ENCODE results near the gene TREML2. TPM values are rescaled to one million over a fixed set of nuclear protein-coding genes. Genes with fewer than 3 reads are reported as not detected.

Gene TREML2
- total RNA-seq, 1 donor from 2014 or later: not detected

DNA sequence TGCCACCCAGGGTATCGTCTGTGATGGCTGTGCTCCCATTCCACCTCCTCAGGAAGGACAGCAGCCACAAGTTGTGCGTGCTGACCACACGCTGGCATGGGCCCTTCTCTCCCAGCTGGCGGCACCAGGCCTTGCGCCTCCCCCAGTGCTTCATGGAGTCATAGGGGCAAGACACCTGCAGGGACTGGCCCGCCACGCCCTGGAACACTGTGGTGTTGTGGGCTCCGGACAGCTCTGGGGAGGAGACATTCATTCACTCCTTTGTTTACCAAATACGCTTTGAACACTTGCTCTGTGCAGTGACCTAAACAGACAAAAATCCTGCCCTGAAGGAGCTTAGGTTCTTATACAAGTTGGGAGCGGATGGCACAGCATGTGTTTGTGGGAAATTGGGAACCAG is 39.6 kb downstream of the TREML2 start:
- TF ChIP-seq, protein P1, sequence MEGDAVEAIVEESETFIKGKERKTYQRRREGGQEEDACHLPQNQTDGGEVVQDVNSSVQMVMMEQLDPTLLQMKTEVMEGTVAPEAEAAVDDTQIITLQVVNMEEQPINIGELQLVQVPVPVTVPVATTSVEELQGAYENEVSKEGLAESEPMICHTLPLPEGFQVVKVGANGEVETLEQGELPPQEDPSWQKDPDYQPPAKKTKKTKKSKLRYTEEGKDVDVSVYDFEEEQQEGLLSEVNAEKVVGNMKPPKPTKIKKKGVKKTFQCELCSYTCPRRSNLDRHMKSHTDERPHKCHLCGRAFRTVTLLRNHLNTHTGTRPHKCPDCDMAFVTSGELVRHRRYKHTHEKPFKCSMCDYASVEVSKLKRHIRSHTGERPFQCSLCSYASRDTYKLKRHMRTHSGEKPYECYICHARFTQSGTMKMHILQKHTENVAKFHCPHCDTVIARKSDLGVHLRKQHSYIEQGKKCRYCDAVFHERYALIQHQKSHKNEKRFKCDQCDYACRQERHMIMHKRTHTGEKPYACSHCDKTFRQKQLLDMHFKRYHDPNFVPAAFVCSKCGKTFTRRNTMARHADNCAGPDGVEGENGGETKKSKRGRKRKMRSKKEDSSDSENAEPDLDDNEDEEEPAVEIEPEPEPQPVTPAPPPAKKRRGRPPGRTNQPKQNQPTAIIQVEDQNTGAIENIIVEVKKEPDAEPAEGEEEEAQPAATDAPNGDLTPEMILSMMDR (IDR thresholded peaks at IDR 0.05; ENCODE audit: borderline replicate concordance): no peak
- no peaks in the 10 kb centered on the region for H3K4me1 ChIP-seq
- peaks cover 68% of the 10 kb centered on the region for H3K27me3 ChIP-seq (ENCODE audit: low read depth)
- no peaks in the 10 kb centered on the region for H3K9me3 ChIP-seq (replicated peaks)
- intact Hi-C loops (cut with micrococcal nuclease): no loop called here
- H3K36me3 ChIP-seq: no peaks in the 10 kb centered on the region
- H3K4me3 ChIP-seq: no peak overlapping the region
- H3K27ac ChIP-seq (replicated peaks): no peak overlapping the region
- no peak for DNase-seq

DNA sequence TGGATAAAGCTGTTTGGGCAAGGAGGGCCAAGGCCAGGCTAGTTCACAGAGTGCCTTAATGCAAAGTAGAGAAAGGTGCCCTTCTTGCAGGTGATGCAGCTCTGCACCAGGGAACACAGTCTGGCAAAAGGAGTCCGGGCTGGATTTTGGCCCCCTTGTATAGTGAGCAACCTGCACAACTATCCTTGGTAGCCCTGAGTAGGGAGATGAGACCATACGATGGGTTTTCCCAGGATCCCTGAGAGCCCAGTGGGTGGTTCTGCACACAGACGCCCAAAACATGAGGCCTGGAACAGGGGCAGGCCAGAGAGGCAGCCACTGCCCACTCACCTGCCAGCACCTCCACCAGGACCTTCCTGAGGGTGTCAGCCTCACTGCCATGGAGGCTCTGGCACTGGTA is 40.0 kb downstream of the TREML2 start:
- Histone ChIP-seq H3K27me3 (ENCODE audit: low read depth) (peaks cover 73% of the 10 kb centered on the region), H3K36me3 (no peaks in the 10 kb centered on the region), H3K4me3 (no peak overlapping the region), H3K9me3 (replicated peaks) (no peaks in the 10 kb centered on the region), H3K4me1 (no peaks in the 10 kb centered on the region), H3K27ac (replicated peaks) (no peak overlapping the region)
- DNase-seq: no peak
- TF ChIP-seq, protein P1 (IDR thresholded peaks at IDR 0.05; ENCODE audit: borderline replicate concordance): no peak
- intact Hi-C loops (cut with micrococcal nuclease): no loop called here

DNA sequence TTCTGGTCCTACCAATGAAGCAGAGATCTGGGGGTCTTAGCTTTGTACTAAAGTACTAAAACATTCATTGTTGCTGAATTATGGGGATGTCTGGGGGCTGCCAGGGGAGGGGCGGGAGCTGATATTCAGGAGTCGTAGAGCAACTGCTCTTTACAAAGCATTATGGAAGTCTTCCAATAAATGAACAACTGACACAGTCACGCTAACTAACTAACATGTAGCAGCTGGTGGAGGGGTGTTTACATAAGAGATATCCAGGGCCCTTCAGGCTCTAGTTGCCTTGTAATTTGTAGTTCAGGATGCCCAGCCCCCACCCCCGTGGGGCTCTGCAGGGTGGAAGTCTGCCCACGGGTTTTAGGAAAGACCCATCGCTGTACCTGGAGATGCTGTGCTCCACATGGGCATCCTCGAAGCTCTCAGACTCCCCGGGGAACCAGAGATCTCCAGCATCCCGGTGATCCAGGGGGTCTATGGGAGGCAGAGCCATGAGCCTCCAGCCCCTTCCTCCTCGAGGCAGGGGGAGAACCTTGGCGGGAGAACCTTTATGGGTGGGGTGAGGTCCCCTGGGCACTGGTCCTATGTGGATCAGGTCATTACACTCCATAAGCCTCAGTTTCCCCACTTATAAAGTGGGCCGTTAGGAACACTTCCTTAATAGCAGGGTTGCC is 41.4 kb downstream of the TREML2 start:
- peaks cover 84% of the 10 kb centered on the region for H3K27me3 ChIP-seq (ENCODE audit: low read depth)
- no peaks in the 10 kb centered on the region for H3K36me3 ChIP-seq
- H3K4me1 ChIP-seq: no peaks in the 10 kb centered on the region
- H3K4me3 ChIP-seq: no peak overlapping the region
- H3K27ac ChIP-seq (replicated peaks): no peak overlapping the region
- H3K9me3 ChIP-seq (replicated peaks): no peaks in the 10 kb centered on the region
- intact Hi-C loops (cut with micrococcal nuclease): no loop called here
- TF ChIP-seq, protein P1 (IDR thresholded peaks at IDR 0.05; ENCODE audit: borderline replicate concordance): no peak
- DNase-seq: no peak

DNA sequence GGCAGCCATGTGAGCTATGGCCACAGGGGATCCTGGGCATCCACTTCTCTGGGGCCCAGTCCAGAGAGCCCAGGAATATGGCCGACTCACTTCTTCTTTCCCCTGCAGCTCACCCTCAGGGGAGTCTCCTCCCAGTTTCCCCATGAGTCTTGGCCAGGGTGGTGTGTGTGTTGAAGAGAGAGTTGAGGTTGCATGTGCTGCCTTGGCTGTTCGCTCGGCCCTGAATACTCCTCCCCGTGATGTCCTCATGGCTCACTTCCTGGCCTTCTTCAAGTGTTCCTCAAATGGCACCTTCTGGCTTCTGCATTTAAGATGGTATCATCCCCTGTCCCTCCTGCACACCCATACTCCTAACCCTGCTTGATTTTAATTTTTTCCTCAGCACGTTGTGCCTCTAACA is 43.6 kb downstream of the TREML2 start:
- Histone ChIP-seq H3K36me3 (no peaks in the 10 kb centered on the region), H3K9me3 (replicated peaks) (no peaks in the 10 kb centered on the region), H3K4me1 (no peaks in the 10 kb centered on the region), H3K27ac (replicated peaks) (no peak overlapping the region), H3K4me3 (no peak overlapping the region), H3K27me3 (ENCODE audit: low read depth) (peaks cover 87% of the 10 kb centered on the region)
- no peak for DNase-seq
- intact Hi-C loops (cut with micrococcal nuclease): no loop called here
- TF ChIP-seq, protein P1 (IDR thresholded peaks at IDR 0.05; ENCODE audit: borderline replicate concordance): no peak

DNA sequence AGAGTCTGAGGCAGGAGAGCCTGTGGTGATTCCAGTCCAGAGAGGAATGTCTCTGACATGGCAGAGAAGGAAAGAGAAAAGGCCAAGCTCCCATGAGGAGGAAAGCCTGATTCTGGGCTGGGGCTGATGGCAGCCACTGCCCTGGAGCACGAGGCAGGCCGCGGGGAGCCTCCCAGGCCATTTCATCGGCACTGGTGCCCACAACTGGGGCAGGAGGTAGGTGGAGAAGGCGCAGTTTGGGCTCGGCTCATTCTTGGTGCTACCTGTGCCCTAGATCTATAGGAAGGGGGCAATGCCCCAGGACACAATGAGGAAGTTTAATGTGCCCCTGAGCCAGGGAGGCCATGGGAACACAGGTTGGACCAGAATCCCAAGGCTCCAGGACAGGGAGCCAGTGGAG is 44.2 kb downstream of the TREML2 start:
- no peaks in the 10 kb centered on the region for H3K9me3 ChIP-seq (replicated peaks)
- H3K27me3 ChIP-seq (ENCODE audit: low read depth): peaks cover 81% of the 10 kb centered on the region
- no peaks in the 10 kb centered on the region for H3K36me3 ChIP-seq
- no peaks in the 10 kb centered on the region for H3K4me1 ChIP-seq
- no peak overlapping the region for H3K4me3 ChIP-seq
- no peak for DNase-seq
- no peak overlapping the region for H3K27ac ChIP-seq (replicated peaks)
- TF ChIP-seq, protein P1 (IDR thresholded peaks at IDR 0.05; ENCODE audit: borderline replicate concordance): no peak
- intact Hi-C loops (cut with micrococcal nuclease): no loop called here

Measured in left ventricle myocardium inferior (tissue), 1 donor.